HG03442 (cell line): ENCODE results near the gene GSK3B.

Source experiments
- ATAC-seq: cut with Tn5 transposase; IDR thresholded peaks from one replicate; pipeline ENCODE4 v1.9.1; 2021; ENCODE audit warnings: mild to moderate bottlenecking, moderate library complexity; ENCODE audit not compliant: unreplicated experiment

GSK3B gene

GRCh38 chr3:119792270-119792669 lies 302.0 kb downstream of the GSK3B start:
- ATAC-seq: no peak

GRCh38 chr3:119790369-119790768 lies 303.9 kb downstream of the GSK3B start:
- ATAC-seq: no peak

GRCh38 chr3:119786409-119786808 lies 307.8 kb downstream of the GSK3B start:
- no peak for ATAC-seq

GRCh38 chr3:119783883-119784282 lies 310.4 kb downstream of the GSK3B start:
- ATAC-seq: no peak

- no peak for ATAC-seq
These were observed 311.0 kb downstream of the GSK3B start for GRCh38 chr3:119783255-119783654.

- ATAC-seq: no peak
These were observed 311.8 kb downstream of the GSK3B start for GRCh38 chr3:119782460-119782859.

GRCh38 chr3:119781330-119782198 lies 312.7 kb downstream of the GSK3B start, which contains the start of gene NR1I2:
Gene NR1I2 (plus strand): TSS chr3:119782101.
- ATAC-seq: no peak

- no peak for ATAC-seq
These were observed 314.4 kb downstream of the GSK3B start for GRCh38 chr3:119779731-119780383.

- ATAC-seq: no peak
These were observed 315.4 kb downstream of the GSK3B start for GRCh38 chr3:119778811-119779210.

- no peak for ATAC-seq
These were observed 316.1 kb downstream of the GSK3B start for GRCh38 chr3:119778176-119778575.

GRCh38 chr3:119776304-119776703 lies 317.9 kb downstream of the GSK3B start:
- no peak for ATAC-seq

- ATAC-seq: no peak
These were observed 319.8 kb downstream of the GSK3B start for GRCh38 chr3:119774444-119774843.
